ENCODE data around the gene MROH8.

MROH8 gene

DNA sequence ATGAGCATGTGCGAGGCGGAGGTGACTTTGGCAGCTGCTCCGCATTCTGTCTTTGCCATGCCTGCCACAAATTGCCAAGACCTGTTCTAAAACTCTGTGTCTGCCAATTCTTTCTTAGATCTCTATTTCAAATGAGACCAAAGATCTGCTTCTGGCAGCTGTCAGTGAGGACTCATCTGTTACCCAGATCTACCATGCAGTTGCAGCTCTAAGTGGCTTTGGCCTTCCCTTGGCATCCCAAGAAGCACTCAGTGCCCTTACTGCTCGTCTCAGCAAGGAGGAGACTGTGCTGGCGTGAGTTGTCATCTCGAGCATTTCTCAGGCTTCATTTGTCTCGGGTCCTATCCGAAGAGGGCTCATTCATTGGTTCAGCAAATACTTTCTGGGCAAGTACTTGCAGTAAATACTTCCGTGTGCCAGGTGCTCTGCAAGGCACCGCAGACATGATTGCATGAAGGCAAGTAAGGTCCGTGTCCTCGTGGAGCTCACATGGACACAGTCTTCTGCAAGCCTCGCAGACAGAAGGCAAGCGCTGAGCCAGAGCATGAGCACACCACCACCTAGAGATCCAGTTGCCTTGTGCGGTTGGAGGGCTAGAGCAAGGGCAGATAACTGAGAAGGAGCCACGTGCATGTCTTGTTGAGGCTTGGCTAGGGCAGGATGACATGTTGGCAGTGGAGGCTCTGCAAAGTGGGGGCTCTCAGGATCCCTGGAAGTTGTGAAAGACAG, 19.7 kb upstream of the MROH8 start:
- DNase-seq: no peak

DNA sequence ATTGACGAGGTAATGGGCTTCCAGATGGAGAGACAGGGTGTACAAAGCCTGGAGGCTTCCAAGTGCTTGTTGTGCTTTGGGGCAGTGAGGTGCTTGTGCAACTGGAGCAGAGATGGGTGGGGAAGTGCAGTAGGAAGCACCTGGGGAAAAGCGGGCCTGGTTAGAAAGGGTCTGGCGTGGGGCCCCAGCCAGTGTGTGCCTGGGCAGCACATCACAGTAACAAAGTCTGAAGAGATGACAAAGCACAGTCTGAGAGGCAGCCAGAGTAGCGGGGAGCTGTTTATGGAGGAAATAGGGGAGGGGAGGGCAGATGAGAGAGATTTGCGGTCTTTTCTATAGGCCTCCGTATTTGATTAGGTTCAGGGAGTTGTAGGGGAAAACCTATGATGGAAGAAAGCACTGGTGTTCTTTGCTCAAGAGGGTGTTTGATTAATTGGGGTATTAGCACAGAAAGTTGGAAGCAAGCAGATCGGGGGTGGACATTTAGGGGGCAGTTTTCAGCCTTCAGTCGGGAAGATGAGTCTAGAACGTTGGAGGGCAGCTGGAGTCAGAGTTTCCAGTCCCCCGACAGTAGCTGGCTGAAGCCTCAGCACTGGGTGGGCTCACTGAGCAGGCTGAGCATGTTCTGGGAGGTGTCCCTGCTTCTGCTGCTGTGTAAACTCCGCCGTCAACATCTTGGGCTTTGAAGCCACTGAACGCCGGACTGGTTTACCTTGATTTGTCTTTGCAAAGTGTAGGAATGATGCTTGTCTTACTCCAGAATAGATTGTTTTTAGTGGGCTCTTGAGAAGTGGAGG, 15.5 kb upstream of the MROH8 start:
- DNase-seq: peak in 1 of 5 donors; percentile 19

DNA sequence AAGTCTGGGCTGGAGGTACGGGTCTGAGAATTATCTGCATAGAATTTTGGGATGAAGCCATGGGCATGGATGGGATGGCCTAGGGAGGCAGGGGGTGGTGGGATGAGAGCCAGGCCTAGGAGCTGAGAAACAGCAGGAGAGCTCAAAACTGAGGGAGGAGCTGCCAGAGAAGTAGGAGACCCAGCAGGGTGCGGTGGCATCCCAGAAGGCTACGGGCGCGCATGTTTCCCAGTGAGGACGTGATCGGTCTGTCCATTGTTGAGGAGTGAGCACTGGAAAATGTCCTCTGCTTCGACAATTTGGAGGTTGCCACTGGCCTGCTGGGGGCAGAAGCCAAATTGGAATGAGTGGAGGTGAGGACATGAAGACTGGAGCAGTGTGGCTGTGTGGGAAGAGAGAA, 14.5 kb upstream of the MROH8 start:
- DNase-seq: no peak

DNA sequence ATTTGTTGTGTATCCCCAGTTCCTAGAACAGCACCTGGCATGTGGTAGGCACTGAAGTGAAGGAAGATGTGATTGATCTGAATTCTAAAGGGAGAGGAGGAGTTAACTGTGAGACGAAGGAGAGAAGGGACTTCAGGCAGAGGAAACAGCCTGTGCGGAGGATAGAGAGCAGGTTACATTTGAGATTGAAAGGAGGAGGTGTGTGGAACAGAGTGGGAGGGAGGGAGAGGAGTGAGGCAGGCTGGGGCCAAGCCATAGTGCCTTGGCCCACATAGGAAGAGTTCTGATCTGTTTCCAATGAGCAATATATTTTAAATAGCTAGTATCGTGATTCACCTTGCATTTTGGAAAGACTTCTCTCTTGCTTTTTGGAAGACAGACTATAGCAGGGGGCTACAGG, 13.9 kb upstream of the MROH8 start:
- no peak for DNase-seq

DNA sequence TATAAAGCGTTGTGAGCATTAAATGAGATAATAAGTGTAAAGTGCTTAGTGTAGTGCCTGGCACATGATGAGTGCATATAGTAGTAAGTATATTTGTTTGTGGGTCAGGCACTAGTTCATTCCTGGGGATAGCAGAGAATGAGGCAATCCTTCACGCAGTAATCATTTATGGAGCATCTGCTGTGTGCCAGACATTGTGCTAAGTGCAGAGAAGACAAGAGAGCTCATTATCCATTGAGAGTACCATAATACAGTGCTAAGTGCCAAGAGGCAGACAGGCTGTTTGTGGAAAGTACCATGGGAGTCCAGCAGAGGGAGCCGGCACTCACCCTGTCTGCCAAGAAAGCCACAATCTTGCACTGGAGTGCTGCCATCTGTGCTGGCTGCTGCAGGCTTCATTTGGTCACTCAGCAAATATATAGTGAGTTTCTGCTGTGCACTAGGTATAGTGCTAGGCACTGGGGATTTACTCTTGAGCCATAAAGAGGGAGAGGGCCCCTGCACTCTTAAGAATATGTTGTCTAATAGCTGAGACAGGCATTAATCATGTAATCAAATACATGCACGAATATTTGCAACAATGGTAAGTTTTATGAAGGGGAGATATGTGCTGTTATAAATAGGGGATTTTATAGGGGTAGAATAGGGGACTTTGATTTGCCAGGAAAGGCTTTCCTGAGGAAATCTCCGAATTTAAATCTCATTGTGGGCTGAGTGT, 12.9 kb upstream of the MROH8 start:
- peak; percentile 38 to 62 (median 55) for DNase-seq

DNA sequence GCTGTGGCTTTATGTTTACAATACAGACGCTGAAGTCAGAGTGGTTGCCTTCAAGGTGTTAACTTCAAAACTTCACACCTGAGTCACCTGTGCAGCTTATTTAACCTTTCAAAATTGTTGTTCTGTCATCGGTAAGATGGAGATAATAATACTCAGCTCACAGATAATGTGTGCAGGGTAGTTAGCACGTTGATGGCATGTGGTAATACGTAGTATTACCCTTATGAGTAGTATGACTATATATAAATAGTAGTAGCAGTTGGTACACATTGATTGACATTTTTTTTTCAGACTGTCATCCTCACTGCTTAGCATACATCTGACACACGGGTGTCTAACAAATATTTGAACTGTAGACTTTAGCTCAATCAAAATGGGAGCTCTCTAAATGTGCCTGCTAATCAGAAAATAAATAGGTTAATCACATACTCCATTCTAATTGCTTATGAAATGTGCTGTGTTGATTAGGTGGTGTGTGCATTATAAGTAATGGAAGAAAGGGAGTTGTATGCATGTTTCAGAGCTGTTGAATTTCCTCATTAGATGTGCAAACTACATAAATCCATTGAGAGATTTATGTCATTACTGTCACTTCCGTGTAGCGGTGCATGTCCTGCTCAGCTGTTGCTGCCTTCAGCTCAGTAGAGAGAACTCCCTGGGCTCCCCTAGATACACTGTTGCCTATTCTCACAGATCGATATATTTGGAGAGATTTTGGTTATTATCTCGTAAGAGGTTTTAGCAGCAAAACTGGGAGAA, 11.2 kb upstream of the MROH8 start:
- DNase-seq: no peak

DNA sequence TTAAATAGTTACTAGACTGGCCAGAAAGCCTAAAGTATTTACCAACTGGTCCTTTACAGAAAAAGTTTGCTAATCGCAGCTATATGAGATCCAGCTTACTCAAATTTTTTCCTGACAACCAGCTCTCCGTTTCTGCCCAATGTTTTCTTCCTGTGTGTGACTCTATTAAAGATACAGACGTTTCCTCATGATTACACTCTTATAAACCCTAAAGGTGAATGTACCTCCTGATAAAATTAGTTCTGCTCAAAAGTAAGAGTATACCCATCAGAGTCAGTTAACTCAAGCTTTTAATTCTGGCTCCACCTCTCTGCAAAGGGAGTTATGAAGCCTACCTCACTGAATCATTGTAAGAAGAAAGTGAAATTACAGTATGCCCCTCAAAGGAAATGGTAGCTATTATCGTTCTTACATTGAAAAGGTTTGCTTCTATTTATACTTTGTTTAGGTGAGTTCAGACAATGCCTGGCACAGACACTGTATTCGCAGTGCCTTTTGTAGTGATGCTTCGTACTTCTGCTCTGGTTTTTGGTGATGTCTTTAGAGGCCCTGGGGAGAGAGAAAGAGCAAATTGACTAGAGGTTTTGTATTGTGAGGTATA, 10.2 kb upstream of the MROH8 start:
- no peak for DNase-seq

DNA sequence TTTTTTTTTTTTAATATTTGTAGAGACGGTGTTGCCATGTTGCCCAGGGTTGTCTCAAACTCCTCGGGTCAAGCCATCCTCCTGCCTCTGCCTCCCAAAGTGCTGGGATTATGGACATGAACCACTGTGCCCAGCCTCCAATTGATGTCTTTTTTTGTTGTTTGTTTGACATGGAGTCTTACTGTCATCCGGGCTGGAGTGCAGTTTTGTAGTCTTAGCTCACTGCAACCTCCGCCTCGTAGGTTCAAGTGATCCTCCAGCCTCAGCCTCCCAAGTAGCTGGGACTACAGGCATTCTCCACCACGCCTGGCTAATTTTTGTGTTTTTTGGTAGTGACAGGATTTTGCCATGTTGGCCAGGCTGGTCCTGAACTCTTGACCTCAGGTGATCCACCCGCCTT, 9.4 kb upstream of the MROH8 start:
- DNase-seq: no peak

DNA sequence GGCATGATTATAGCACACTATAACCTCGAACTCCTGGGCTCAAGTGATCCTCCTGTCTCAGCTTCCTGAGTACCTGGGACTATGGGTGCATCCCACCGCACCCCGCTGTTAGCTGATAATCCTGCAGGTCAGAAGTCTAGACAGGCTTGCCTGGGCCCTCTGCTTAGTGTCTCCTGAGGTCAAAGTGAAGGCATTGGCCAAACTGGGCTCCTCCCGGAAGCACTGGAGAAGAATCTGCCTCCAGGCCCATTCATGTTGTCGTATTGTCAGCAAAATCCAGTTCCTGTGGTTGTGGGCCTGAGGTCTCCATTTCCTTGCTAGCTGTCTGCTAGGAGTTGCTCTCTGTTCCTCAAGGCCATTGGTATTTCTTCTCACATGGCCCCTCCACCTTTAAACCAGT, 6.3 kb upstream of the MROH8 start:
- no peak for DNase-seq

DNA sequence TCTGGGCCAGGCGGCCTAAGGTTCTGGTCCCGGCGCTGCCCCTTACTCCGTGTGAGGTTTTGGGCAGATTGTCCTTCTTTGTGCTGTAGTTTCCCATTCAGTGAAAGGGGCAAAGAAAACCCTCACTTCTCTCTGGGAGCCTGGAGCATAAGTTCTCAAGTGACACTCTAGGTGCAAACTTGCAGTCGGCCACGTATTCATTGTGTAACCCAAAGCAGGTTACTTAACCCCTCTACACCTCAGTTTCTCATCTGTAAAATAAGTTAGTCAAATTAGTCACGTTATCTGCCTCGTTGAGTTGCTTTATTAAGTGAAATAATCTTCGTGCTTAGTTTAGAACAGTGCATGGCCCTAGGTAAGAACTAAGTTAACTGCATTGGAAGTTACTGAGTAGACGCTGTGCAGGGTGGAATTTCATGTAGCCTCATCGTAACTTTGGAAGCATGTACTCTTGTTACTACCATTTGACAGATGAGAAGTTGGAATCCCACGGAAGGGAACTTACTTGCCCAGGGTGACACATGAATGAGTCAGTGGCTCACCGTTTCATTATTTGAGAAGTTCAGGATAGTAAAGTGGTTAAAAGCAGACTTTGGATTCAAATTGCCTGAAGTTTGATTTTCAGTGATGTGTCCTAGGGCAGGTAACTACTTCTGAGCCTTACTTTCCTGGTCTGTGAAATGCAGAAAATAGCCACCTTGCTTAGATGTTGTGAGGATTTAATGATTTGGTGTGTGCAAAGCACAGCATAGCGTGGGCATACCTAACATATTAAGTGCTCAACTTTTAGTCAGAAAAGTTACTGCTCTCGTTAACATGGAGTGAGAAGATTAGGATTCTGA, 556 bp upstream of the MROH8 start:
- DNase-seq: no peak

DNA sequence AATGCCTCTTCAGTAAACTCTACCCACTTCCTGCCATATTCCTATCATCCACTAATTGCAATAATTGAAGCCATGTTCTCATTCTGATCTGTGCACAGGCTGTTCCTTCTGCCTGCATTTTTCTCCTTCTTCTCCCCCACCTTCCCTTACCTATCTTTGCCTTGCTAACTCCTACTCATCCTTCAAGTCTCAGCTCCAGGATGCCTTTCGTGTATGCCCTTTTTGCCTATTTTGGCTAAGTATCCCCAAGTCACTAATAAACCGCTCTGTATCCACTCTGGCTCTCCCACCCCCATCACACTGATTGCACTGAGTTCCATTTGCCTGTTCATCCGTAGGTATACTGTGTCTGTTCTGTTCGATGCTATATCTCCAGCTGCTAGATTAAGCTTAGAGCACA, 6.5 kb downstream of the MROH8 start:
- no peak for DNase-seq

DNA sequence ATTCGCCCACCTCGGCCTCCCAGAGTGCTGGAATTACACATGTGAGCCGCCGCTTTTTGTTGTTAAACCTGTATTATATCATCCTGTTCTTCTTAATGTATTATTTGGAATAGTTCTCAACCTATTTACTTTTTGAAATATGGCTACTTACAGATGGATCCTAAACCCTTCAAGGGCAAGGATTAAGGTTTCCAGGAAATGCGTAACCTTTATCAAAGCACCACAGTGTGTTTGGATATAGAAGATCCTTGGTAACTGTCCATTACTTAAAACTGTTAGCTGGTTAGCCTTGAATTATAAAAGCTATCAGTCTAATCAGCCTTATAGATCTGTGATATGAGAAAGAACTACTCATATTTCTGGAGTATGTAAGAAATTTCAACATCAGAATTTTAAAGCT, 12.5 kb downstream of the MROH8 start:
- no peak for DNase-seq

DNA sequence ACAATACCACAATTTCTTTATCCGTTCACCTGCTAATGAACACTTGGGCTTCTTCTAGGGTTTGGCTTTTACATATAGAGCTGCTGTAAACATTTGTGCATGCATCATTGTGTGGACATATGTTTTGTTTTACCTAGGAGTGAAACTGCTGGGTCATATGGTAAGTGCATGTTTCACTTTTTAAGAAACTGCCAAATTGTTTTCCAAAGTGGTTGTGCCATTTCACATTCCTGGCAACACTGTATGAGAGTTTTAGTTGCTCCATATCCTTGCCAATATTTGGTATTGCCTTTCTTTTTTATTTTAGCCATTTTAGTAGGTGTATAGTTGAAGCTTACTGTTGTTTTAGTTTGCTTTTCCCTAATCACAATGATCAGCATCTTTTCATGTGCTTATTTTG, 14.3 kb downstream of the MROH8 start:
- no peak for DNase-seq

DNA sequence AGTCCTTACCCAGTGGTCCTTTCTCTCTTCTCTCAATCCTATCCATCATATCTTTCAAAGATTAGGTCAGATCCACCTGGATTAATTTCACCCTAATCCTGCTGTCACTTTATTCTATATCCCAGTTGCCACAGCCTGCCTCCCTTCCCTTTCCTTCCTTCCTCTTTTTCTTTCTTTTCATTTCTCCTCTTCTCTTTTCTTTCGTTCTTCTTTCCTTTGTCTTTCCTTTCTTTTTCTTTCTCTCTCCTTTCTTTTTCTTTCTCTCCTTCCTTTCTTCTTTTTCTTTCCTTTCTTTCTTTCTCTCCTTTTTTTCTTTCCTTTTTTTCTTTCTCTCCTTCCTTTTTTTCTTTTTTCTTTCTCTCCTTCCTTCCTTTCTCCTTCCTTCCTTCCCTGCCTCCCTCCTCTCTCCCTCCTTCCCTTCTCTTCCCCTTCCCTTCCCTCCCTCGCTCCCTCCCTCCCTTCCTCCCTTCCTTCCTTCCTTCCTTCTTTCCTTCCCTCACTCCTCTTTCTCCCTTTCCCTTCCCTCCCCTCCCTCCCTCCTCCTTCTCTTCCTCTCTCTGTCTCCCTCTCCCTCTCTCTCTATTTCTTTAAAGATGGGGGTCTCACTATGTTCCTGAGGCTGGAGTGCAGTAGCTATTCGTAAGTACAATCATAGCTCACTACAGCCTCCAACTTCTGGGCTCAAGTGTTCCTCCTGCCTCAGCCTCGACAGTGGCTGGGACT, 15.4 kb downstream of the MROH8 start:
- no peak for DNase-seq

DNA sequence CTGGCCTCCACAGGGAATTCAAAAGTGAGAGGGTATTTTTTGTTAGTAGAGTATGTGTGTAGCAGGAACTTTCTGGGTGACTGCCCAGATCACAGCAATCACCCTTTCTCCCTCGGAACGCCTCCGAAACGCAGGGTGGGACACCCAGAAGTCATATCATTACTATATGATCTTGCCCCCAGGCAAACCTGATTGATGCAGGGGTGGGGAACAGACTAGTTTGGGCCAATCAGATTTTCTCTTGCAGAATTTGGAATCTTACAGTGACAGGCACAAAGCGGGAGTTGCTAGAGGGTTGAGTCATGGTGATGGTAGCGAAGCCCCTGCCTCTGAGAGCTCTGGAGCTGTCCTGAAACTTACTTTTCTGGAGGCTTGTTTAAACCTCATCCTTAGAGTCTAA, 16.7 kb downstream of the MROH8 start:
- DNase-seq: no peak

DNA sequence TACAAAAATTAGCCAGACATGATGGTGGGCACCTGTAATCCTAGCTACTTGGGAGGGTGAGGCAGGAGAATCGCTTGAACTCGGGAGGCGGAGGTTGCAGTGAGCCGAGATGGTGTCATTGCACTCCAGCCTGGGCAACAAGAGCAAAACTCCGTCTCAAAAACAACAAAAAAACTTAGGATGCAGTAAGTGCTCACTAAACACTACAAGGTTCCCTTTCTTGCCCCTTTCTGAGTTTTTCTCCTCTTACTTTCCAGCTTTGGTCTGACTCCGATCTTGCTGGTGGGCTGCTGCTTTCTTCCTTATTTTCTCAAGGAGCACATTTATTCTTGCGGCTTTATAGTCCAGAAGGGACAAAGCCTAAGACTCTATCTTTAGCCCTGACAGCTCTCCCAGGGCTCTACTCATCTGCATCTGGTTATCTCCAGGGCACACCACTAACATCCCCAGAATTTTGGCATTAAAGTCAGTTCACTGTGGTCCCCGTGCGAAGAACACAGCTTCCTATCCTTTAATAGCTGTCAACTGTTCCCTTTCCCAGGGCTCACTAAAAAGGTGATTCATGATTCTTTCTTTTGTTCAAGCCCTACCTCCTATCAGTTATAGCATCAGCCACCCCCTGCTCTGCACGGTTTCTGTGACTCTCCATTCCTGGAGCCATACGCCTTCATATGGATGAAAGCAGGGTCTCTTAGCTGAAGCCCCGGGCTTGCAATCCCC, 17.4 kb downstream of the MROH8 start:
- no peak for DNase-seq

DNA sequence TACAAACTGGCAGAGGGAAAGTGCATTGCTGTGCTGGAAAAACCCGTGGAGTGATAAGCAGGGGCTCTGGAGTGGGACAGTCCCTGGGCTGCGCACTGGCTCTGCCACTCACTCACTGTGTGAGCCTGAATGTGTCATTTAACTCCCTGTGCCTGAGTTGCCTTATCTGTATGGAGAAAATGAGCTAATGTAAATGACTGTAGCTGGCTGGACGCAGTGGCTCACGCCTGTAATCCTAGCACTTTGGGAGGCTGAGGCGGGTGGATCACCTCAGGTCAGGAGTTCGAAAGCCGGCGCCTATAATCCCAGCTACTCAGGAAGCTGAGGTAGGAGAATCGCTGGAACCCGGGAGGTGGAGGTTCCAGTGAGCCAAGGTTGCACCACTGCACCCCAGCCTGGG, 18.7 kb downstream of the MROH8 start:
- no peak for DNase-seq

DNA sequence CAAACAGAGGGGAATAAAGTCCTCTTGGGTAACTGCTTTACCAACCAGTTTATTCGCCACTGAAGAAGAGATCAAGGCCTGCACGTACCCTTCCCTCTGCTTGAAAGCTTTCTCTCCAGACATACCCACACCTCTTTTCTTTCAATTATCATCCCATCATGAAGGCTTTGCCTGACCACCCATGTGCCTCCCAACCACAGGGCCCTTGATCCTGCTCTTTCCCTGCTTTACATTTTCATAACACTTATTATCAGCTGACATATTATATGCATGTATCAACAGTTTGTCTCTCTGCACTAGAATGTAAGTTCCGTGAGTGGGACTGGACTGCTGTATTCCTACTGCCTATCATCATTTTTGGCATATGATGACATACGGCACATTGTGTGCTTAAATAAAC, 21.1 kb downstream of the MROH8 start:
- no peak for DNase-seq

DNA sequence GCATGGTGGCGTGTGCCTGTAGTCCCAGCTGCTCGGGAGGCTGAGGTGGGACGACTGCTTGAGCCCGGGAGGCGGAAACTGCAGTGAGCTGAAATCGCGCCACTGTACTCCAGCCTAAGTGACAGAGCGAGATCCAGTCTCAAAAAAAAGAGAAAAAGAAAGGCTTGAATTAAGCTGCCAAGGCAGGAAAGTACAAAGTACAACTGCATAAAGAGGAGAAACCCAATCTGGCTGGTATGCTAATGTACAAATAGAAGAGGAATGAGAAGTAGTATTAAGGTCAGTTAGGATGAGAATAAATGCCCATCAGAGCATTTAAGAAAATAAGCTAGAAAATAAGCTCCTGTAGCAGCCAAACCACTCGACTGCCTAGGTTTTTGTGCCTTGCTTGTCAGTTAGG, 23.4 kb downstream of the MROH8 start:
- no peak for DNase-seq

DNA sequence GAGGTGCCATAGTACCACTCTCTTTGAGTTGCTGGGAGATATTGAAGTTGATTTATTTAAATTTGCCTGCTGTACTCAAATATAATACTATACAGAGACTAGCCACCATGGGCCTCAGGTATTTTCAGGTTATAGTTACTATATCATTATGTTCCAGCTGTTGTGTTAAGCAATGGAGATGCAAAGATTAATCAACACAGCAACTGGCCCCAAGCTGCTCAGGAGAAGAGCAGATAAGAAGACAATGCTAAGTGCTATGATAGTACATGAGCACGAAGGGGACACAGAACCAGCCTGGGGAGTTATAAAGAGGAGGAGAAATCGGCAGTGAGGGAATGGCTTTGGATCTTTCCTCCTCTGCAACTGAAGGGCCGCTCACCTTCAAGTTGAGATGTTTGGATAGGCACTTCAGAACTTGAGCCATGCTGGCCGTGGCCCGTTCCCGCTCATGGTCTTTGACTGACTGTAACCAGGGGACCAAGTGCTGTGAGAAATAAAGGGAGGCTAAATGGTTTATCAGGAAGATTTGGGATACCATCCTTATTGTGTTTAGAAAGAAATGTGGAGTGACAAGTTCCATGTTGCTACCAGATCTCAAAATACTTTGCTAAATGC, 24.6 kb downstream of the MROH8 start:
- no peak for DNase-seq

All from T-helper 1 cell (primary cell).